Glutamatergic neuron (in vitro differentiated cells): ENCODE results near the gene GLCCI1. TPM values are rescaled to one million over a fixed set of nuclear protein-coding genes. Genes with fewer than 3 reads are reported as not detected.

Source experiments
- DNase-seq: peaks from one replicate; pipeline ENCODE4 v3.0.0; 2022
- H3K27ac Mint-ChIP-seq: one replicate; pipeline ENCODE4 v1.8.0; 2020; ENCODE audit warnings: mild to moderate bottlenecking, mixed read lengths, inconsistent platforms; ENCODE audit not compliant: unreplicated experiment
- H3K27me3 Mint-ChIP-seq: one replicate; pipeline ENCODE4 v1.8.0; 2020; ENCODE audit warnings: mild to moderate bottlenecking, moderate library complexity, mixed read lengths, inconsistent platforms; ENCODE audit not compliant: unreplicated experiment
- H3K36me3 Mint-ChIP-seq: one replicate; pipeline ENCODE4 v1.8.0; 2020; ENCODE audit warnings: mild to moderate bottlenecking, mixed read lengths, inconsistent platforms; ENCODE audit not compliant: unreplicated experiment
- H3K4me1 Mint-ChIP-seq: one replicate; pipeline ENCODE4 v1.8.0; 2020; ENCODE audit warnings: mild to moderate bottlenecking, low read depth, mixed read lengths, inconsistent platforms; ENCODE audit not compliant: unreplicated experiment
- H3K4me3 Mint-ChIP-seq: one replicate; pipeline ENCODE4 v1.8.0; 2020; ENCODE audit warnings: mild to moderate bottlenecking, mixed read lengths, inconsistent platforms; ENCODE audit not compliant: unreplicated experiment
- H3K9me3 Mint-ChIP-seq: one replicate; pipeline ENCODE4 v1.8.0; 2020; ENCODE audit warnings: mild to moderate bottlenecking, moderate library complexity, mixed read lengths, inconsistent platforms; ENCODE audit not compliant: unreplicated experiment
- total RNA-seq: library from RNA; stranded (reverse); fragmentation: NEBNext Ultra II Directional; extraction: Animal tissue kit (Norgen Biotek cat#: 25700); gene quantifications from one replicate; pipeline ENCODE4 v1.2.1, GENCODE V29; 2021; ENCODE audit not compliant: unreplicated experiment
- TF ChIP-seq, protein P1 (sequence below): fragments of 200-600 bp; sonication (generic); IDR thresholded peaks from one replicate; pipeline ENCODE4 v1.5.0; 2021; ENCODE audit not compliant: partially characterized antibody, unreplicated experiment

GLCCI1 gene
- total RNA-seq, 1 donor from 2014 or later = 30.7 TPM

DNA sequence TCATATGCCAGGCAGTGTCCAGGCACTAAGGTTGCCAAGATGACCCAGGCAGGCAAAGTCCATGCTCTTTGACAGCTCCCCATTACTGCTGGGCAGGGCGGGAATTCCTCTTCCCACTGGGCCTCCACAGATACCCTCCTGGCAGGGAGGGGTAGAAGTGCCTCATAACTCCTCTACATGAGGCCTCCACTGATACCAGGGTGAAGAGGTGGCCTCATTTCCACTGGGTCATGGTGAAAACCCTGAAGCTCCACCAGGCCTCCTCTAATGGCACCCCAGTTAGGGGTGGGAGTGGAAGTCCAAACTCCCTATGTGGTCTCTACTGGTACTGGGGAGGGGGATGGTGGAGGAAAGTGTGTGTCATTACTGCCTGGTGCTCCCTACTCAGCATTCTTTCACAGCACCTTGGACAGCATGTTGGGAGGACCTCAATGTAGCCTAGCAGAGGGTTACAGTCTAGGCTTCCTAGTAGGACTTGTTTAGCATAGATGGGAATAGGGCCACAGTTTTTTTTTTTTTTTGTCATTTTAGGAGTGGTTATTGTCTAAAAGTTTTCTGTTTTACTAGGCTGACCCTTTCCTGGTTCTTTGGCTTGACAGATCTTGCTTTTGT lies 34.6 kb upstream of the GLCCI1 start:
- TF ChIP-seq, protein P1, sequence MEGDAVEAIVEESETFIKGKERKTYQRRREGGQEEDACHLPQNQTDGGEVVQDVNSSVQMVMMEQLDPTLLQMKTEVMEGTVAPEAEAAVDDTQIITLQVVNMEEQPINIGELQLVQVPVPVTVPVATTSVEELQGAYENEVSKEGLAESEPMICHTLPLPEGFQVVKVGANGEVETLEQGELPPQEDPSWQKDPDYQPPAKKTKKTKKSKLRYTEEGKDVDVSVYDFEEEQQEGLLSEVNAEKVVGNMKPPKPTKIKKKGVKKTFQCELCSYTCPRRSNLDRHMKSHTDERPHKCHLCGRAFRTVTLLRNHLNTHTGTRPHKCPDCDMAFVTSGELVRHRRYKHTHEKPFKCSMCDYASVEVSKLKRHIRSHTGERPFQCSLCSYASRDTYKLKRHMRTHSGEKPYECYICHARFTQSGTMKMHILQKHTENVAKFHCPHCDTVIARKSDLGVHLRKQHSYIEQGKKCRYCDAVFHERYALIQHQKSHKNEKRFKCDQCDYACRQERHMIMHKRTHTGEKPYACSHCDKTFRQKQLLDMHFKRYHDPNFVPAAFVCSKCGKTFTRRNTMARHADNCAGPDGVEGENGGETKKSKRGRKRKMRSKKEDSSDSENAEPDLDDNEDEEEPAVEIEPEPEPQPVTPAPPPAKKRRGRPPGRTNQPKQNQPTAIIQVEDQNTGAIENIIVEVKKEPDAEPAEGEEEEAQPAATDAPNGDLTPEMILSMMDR = no peak
- Mint-ChIP-seq H3K4me1 (peaks cover 10% of the 10 kb centered on the region), H3K27ac (no peak overlapping the region), H3K27me3 (peaks cover 3% of the 10 kb centered on the region), H3K36me3 (no peaks in the 10 kb centered on the region), H3K4me3 (no peak overlapping the region), H3K9me3 (no peaks in the 10 kb centered on the region)
- DNase-seq = no peak

GRCh38 chr7:7934945-7935344 lies 33.7 kb upstream of the GLCCI1 start:
- Mint-ChIP-seq H3K4me3 (no peak overlapping the region), H3K27me3 (peaks cover 3% of the 10 kb centered on the region), H3K36me3 (no peaks in the 10 kb centered on the region), H3K4me1 (peaks cover 10% of the 10 kb centered on the region), H3K27ac (no peak overlapping the region), H3K9me3 (no peaks in the 10 kb centered on the region)
- TF ChIP-seq, protein P1 = no peak
- DNase-seq = no peak

- TF ChIP-seq, protein P1 = no peak
- Mint-ChIP-seq H3K4me3 (no peak overlapping the region), H3K27ac (no peak overlapping the region), H3K36me3 (no peaks in the 10 kb centered on the region), H3K9me3 (peaks cover 3% of the 10 kb centered on the region), H3K4me1 (peaks cover 4% of the 10 kb centered on the region), H3K27me3 (peaks cover 2% of the 10 kb centered on the region)
- DNase-seq = no peak
Measured at GRCh38 chr7:7938471-7938870, 30.1 kb upstream of the GLCCI1 start.

- peaks cover 24% of the 10 kb centered on the region for H3K4me1 Mint-ChIP-seq
- peak overlapping the region; percentile 36 for H3K27ac Mint-ChIP-seq
- H3K9me3 Mint-ChIP-seq = peaks cover 10% of the 10 kb centered on the region
- H3K27me3 Mint-ChIP-seq = peaks cover 6% of the 10 kb centered on the region
- no peak overlapping the region for H3K4me3 Mint-ChIP-seq
- TF ChIP-seq, protein P1 = no peak
- no peaks in the 10 kb centered on the region for H3K36me3 Mint-ChIP-seq
- no peak for DNase-seq
Measured at GRCh38 chr7:7943951-7944350, 24.6 kb upstream of the GLCCI1 start.

DNA sequence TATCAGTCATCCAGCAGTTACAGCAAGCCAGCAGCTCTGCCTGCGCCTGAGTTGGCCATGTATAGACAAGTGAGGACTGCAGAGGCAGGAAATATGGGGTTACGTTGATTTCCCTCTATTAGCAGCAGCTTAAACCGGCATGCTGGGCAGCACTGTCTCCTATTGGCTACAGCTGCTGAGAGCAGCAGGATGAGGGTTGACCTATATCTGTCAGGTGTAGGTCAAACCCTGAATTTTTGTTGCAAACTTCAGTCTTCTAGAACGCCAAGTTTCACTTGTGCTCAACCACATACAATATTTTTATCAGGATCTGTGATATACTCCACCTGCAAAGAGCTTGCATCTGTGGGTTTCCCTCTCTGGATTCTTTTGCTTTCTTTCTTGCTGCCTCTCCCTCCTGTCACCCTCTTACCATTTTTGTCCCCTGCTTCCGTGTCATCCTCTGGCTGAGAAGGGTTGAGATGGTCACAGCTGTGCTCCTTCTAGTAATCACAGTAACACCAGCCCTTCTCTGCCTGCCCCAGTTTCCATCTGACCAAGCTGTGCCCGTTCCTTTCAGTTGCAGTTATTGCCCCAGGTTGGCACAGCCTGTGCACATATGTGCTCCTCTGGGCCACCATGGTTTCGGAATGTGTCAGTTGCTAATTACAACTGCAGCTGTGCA lies 23.8 kb upstream of the GLCCI1 start:
- H3K4me1 Mint-ChIP-seq = peaks cover 24% of the 10 kb centered on the region
- peaks cover 10% of the 10 kb centered on the region for H3K9me3 Mint-ChIP-seq
- peaks cover 6% of the 10 kb centered on the region for H3K27me3 Mint-ChIP-seq
- TF ChIP-seq, protein P1 = no peak
- H3K36me3 Mint-ChIP-seq = no peaks in the 10 kb centered on the region
- DNase-seq = peak; percentile 37
- H3K4me3 Mint-ChIP-seq = peak overlapping the region; percentile 40
- H3K27ac Mint-ChIP-seq = peak overlapping the region; percentile 77
